HCT116 (cell line): ENCODE results near the gene PCLO. TPM values are rescaled to one million over a fixed set of nuclear protein-coding genes. Genes with fewer than 3 reads are reported as not detected.

ENCODE experiments used
- ATAC-seq: fragments of 200-7000 bp; cut with Tn5 transposase; 2 replicates; pipeline ENCODE4 v1.9.1; 2020; ENCODE audit warnings: mild to moderate bottlenecking, moderate library complexity
- BruUV-seq: library from RNA; stranded (reverse); fragments of 400-500 nt; replicated peaks from 2 replicates; lab custom pipeline; 2021; lab: Mats Ljungman, UMichigan
- CTCF ChIA-PET: fragments of 300-600 bp; sonication (Branson Sonifier 250); formaldehyde crosslinking; loops from one replicate; lab custom pipeline; 2021; ENCODE audit warnings: antibody characterized with exemption; lab: Charles Lee
- POLR2A ChIA-PET: fragments of 300-600, 350-600 bp; sonication (Branson Sonifier 250); formaldehyde crosslinking; loops from one replicate; lab custom pipeline; 2021; ENCODE audit warnings: antibody characterized with exemption; lab: Charles Lee
- RAD21 ChIA-PET, 2 experiments: fragments of 300-600 bp; sonication (Branson Sonifier 250); formaldehyde crosslinking; loops; one replicate each; lab custom pipeline; 2023; ENCODE audit warnings: low total read pairs in 2 of 2; ENCODE audit not compliant: uncharacterized antibody in 2 of 2, unreplicated experiment in 2 of 2, low non-redundant PET in 1 of 2; lab: Charles Lee
- DNase-seq: peaks from one replicate; pipeline ENCODE4 v3.0.0-alpha.2; 2010; ENCODE audit warnings: low read depth, low spot score
- H2AFZ ChIP-seq: fragments of 200-600 bp; shearing (Covaris generic), sonication (generic); 2 replicates; pipeline ENCODE4 v1.6.1; 2017; ENCODE audit warnings: low read depth, mixed run types, mixed read lengths, antibody characterized with exemption, low read length; ENCODE audit not compliant: poor library complexity, severe bottlenecking
- H3K27ac ChIP-seq: 2 replicates; pipeline ENCODE4 v1.5.1; 2012; ENCODE audit warnings: low read depth, low read length
- H3K27me3 ChIP-seq: fragments of 200-600 bp; sonication (generic); 2 replicates; pipeline ENCODE4 v1.6.1; 2016; ENCODE audit warnings: mixed run types, low read length, mixed read lengths; ENCODE audit not compliant: insufficient read depth
- H3K36me3 ChIP-seq, 2 experiments: fragments of 200-500 bp in 1 of 2; fragments of 200-600 bp in 1 of 2; sonication (Bioruptor generic) in 1 of 2; sonication (generic) in 1 of 2; 2 replicates each; pipeline versions ENCODE4 v1.5.1 to v1.6.1; 2014 to 2016; ENCODE audit warnings: low read length in 2 of 2, inconsistent platforms in 1 of 2, mixed read lengths in 1 of 2, mixed run types in 1 of 2; ENCODE audit not compliant: insufficient read depth in 2 of 2, control insufficient read depth in 1 of 2
- H3K4me1 ChIP-seq, 2 experiments: fragments of 200-600 bp in 1 of 2; sonication (generic) in 1 of 2; 2 replicates each; pipeline versions ENCODE4 v1.5.1 to v1.6.1; 2012 to 2017; ENCODE audit warnings: low read length in 2 of 2, inconsistent platforms in 1 of 2, mild to moderate bottlenecking in 1 of 2, mixed read lengths in 1 of 2, mixed run types in 1 of 2, moderate library complexity in 1 of 2; ENCODE audit not compliant: insufficient read depth in 2 of 2, control insufficient read depth in 1 of 2
- H3K4me2 ChIP-seq: fragments of 200-600 bp; sonication (generic); 2 replicates; pipeline ENCODE4 v1.6.1; 2017; ENCODE audit warnings: mixed run types, low read length, mixed read lengths
- H3K4me3 ChIP-seq, 2 experiments: fragments of 200-600 bp in 1 of 2; sonication (generic) in 1 of 2; replicated peaks in 1 of 2; 2 replicates each; pipeline ENCODE4 v1.5.1; 2011 to 2016; ENCODE audit warnings: low read length in 2 of 2, control low read depth in 1 of 2, low read depth in 1 of 2, mild to moderate bottlenecking in 1 of 2, mixed read lengths in 1 of 2, mixed run types in 1 of 2
- H3K79me2 ChIP-seq: fragments of 200-600 bp; sonication (generic); 2 replicates; pipeline ENCODE4 v1.6.1; 2017; ENCODE audit warnings: mild to moderate bottlenecking, mixed run types, low read length, moderate library complexity, mixed read lengths; ENCODE audit not compliant: insufficient read depth
- H3K9ac ChIP-seq: fragments of 200-600 bp; sonication (generic); 2 replicates; pipeline ENCODE4 v1.6.1; 2016; ENCODE audit warnings: low read length, mixed read lengths
- H3K9me2 ChIP-seq: fragments of 200-600 bp; sonication (generic), shearing (Covaris generic); 2 replicates; pipeline ENCODE4 v1.6.1; 2017; ENCODE audit warnings: mixed run types, mild to moderate bottlenecking, moderate library complexity; ENCODE audit not compliant: insufficient read depth
- H3K9me3 ChIP-seq, 2 experiments: fragments of 200-500 bp in 1 of 2; fragments of 200-600 bp in 1 of 2; sonication (Bioruptor generic) in 1 of 2; sonication (generic) in 1 of 2; 2 replicates each; pipeline ENCODE4 v1.6.1; 2014 to 2017; ENCODE audit warnings: low read length in 2 of 2, mixed read lengths in 2 of 2, inconsistent platforms in 1 of 2, low read depth in 1 of 2, mild to moderate bottlenecking in 1 of 2, mixed run types in 1 of 2, moderate library complexity in 1 of 2; ENCODE audit not compliant: control insufficient read depth in 1 of 2, insufficient read depth in 1 of 2
- H4K20me1 ChIP-seq: fragments of 200-600 bp; sonication (generic), shearing (Covaris generic); 2 replicates; pipeline ENCODE4 v1.6.1; 2017; ENCODE audit warnings: mixed run types, mild to moderate bottlenecking, moderate library complexity; ENCODE audit not compliant: insufficient read depth
- CBX3 ChIP-seq: IDR thresholded peaks from 2 replicates; pipeline ENCODE4 v1.6.1; 2012; ENCODE audit warnings: low read depth
- CEBPB ChIP-seq: IDR thresholded peaks from 2 replicates; pipeline ENCODE4 v1.6.1; 2012; ENCODE audit warnings: low read depth
- ELF1 ChIP-seq: IDR thresholded peaks from 2 replicates; pipeline ENCODE4 v1.6.1; 2012; ENCODE audit warnings: low read depth, borderline replicate concordance
- JUND ChIP-seq: IDR thresholded peaks from 2 replicates; pipeline ENCODE4 v1.6.1; 2012
- POLR2A ChIP-seq: IDR thresholded peaks from 2 replicates; pipeline ENCODE4 v1.7.0; 2011; ENCODE audit warnings: borderline replicate concordance; ENCODE audit not compliant: insufficient read depth, insufficient read length; ENCODE audit errors: extremely low read depth
- POLR2AphosphoS5 ChIP-seq: IDR thresholded peaks from 2 replicates; pipeline ENCODE4 v1.6.1; 2011; ENCODE audit warnings: mild to moderate bottlenecking, low read depth, low read length, moderate library complexity
- RAD21 ChIP-seq: IDR thresholded peaks from 2 replicates; pipeline ENCODE4 v1.6.1; 2012; ENCODE audit warnings: low read depth, mild to moderate bottlenecking
- SP1 ChIP-seq: IDR thresholded peaks from 2 replicates; pipeline ENCODE4 v1.6.1; 2012; ENCODE audit warnings: low read depth
- SRF ChIP-seq: IDR thresholded peaks from 2 replicates; pipeline ENCODE4 v1.6.1; 2012; ENCODE audit warnings: low read depth
- TCF7L2 ChIP-seq: IDR thresholded peaks from 2 replicates; pipeline ENCODE4 v1.7.0; 2011; ENCODE audit warnings: borderline replicate concordance, inconsistent platforms; ENCODE audit not compliant: insufficient read depth, insufficient read length; ENCODE audit errors: extremely low read depth
- YY1 ChIP-seq: IDR thresholded peaks from 2 replicates; pipeline ENCODE4 v1.6.1; 2011; ENCODE audit warnings: low read length, low read depth, moderate library complexity, mild to moderate bottlenecking; ENCODE audit not compliant: insufficient replicate concordance; ENCODE audit errors: extremely low read depth
- ZFX ChIP-seq: fragments of 450-650 bp; IDR thresholded peaks from 2 replicates; pipeline ENCODE4 v1.6.1; 2017
- ZNF274 ChIP-seq: fragments of 200-500 bp; sonication (Bioruptor generic); IDR thresholded peaks from 2 replicates; pipeline ENCODE4 v1.6.1; 2014; ENCODE audit warnings: mild to moderate bottlenecking, low read depth, low read length, inconsistent platforms
- intact Hi-C: fragments of 100-400 bp; cut with micrococcal nuclease; formaldehyde crosslinking; loops from 2 replicates; pipeline ENCODE4 v1.10.0; 2022
- total RNA-seq: library from RNA; stranded (reverse); gene quantifications from one replicate; pipeline ENCODE4 v1.2.1, GENCODE V29; 2021; ENCODE audit not compliant: unreplicated experiment
- TF ChIP-seq, protein P1 (sequence below): IDR thresholded peaks from 2 replicates; pipeline ENCODE4 v1.6.1; 2012; ENCODE audit warnings: low read depth
- TF ChIP-seq, protein P2 (sequence below): IDR thresholded peaks from 2 replicates; pipeline ENCODE4 v1.6.1; 2011; ENCODE audit warnings: mild to moderate bottlenecking, low read length, moderate library complexity; ENCODE audit not compliant: insufficient replicate concordance; ENCODE audit errors: extremely low read depth
- TF ChIP-seq, protein P3 (sequence below): IDR thresholded peaks from 2 replicates; pipeline ENCODE4 v1.6.1; 2012

Gene PCLO
- total RNA-seq, 1 experiment from 2014 or later = 2.4 TPM

DNA sequence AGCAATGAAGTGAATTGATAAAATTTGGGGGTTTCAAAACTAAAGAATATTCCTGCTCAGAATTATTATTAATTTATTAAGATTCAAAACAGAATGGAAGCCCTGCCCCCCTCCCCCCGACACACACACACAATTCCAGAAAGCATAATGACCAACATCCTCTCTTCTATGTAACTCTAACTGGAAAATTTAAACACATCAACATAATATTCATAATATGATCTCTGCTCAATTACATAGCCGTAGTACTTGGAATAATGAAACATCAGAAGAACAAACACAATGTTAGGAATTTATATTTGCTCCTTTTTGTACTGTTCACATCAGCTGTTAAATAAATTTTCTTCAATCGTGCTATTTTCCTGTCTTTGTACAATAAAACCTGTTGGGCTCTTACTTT is 20.8 kb downstream of the PCLO start (continued):
- TF ChIP-seq CEBPB (no peak), CBX3 (no peak), ELF1 (no peak), ZFX (no peak)
- TF ChIP-seq, protein P1, sequence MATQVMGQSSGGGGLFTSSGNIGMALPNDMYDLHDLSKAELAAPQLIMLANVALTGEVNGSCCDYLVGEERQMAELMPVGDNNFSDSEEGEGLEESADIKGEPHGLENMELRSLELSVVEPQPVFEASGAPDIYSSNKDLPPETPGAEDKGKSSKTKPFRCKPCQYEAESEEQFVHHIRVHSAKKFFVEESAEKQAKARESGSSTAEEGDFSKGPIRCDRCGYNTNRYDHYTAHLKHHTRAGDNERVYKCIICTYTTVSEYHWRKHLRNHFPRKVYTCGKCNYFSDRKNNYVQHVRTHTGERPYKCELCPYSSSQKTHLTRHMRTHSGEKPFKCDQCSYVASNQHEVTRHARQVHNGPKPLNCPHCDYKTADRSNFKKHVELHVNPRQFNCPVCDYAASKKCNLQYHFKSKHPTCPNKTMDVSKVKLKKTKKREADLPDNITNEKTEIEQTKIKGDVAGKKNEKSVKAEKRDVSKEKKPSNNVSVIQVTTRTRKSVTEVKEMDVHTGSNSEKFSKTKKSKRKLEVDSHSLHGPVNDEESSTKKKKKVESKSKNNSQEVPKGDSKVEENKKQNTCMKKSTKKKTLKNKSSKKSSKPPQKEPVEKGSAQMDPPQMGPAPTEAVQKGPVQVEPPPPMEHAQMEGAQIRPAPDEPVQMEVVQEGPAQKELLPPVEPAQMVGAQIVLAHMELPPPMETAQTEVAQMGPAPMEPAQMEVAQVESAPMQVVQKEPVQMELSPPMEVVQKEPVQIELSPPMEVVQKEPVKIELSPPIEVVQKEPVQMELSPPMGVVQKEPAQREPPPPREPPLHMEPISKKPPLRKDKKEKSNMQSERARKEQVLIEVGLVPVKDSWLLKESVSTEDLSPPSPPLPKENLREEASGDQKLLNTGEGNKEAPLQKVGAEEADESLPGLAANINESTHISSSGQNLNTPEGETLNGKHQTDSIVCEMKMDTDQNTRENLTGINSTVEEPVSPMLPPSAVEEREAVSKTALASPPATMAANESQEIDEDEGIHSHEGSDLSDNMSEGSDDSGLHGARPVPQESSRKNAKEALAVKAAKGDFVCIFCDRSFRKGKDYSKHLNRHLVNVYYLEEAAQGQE = no peak
- TF ChIP-seq, all 23 proteins: peak for 0

DNA sequence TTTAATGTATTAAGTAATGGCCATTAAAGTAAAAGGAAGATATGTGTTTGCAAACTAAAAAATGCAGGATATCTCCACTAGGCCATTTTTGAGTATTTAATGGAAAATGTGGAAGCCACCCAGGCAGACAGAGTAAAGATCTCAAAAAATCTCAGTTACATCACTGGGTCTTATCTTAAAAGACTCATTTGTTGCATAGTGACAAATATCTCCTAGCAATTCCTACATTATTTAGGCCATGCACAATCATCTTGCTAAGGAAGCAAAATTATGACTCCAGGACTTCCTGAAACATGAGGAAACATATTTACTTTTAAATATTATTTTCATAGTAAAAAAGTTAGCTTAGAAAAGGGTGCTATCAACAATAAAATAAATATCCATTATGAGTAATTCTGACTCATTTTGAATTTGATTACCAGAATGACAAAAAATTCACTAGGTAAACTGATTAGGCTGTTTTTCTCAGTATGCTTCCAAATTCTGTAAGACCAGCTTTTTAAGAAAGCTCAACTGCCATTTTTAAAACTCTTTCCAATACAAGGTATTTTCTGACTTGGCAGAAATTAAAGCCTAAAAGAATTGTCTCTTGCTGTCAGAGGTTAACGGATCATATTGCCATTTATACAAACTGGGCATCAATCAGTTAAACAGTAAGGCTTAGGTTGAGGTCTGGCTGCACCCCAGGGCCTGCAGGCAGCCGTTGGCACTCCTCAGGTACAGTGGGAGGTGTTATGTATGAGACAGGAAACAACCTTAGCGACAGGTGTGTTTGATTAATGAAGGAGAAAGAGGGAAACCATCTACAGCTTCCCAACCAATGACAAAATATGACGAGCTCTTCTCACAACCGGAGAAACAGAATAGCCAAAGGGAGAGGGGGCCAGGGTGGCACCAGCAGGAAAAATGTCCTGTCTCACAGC is 31.8 kb downstream of the PCLO start:
- H3K4me2 ChIP-seq = no peak overlapping the region
- H3K27ac ChIP-seq = no peak overlapping the region
- no peaks in the 10 kb centered on the region for H3K9me2 ChIP-seq
- ChIA-PET CTCF (interaction anchor here (1.3 kb wide), 1 partner anchor 320 kb away, joined by 3 read pairs; no protein-coding TSS in a partner anchor), RAD21 (no interaction called here), POLR2A (no interaction called here)
- H3K27me3 ChIP-seq = no peaks in the 10 kb centered on the region
- no peak overlapping the region for H3K9ac ChIP-seq
- no peaks in the 10 kb centered on the region for H3K79me2 ChIP-seq
- H2AFZ ChIP-seq = no peak overlapping the region
- intact Hi-C loops = no loop called here
- ATAC-seq (no peak), DNase-seq (no peak)
- H3K36me3 ChIP-seq = no peaks in the 10 kb centered on the region
- H4K20me1 ChIP-seq = no peaks in the 10 kb centered on the region
- H3K9me3 ChIP-seq = no peaks in the 10 kb centered on the region
- BruUV-seq = no TSS peak
- H3K4me3 ChIP-seq = no peak overlapping the region
- H3K4me1 ChIP-seq = no peaks in the 10 kb centered on the region
- TF ChIP-seq POLR2A (no peak), ZNF274 (no peak), TCF7L2 (no peak), YY1 (no peak), JUND (no peak), POLR2AphosphoS5 (no peak), RAD21 (no peak), SP1 (no peak), SRF (no peak)
- TF ChIP-seq, protein P2, sequence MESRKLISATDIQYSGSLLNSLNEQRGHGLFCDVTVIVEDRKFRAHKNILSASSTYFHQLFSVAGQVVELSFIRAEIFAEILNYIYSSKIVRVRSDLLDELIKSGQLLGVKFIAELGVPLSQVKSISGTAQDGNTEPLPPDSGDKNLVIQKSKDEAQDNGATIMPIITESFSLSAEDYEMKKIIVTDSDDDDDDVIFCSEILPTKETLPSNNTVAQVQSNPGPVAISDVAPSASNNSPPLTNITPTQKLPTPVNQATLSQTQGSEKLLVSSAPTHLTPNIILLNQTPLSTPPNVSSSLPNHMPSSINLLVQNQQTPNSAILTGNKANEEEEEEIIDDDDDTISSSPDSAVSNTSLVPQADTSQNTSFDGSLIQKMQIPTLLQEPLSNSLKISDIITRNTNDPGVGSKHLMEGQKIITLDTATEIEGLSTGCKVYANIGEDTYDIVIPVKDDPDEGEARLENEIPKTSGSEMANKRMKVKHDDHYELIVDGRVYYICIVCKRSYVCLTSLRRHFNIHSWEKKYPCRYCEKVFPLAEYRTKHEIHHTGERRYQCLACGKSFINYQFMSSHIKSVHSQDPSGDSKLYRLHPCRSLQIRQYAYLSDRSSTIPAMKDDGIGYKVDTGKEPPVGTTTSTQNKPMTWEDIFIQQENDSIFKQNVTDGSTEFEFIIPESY = no peak
- TF ChIP-seq, protein P3, sequence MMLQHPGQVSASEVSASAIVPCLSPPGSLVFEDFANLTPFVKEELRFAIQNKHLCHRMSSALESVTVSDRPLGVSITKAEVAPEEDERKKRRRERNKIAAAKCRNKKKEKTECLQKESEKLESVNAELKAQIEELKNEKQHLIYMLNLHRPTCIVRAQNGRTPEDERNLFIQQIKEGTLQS = no peak
